Stomach (tissue), 9 donors: ENCODE data around the gene ABCA8. TPM values are rescaled to one million over a fixed set of nuclear protein-coding genes. Genes with fewer than 3 reads are reported as not detected.

Experiments
- DNase-seq, 2 donors: peaks; one replicate each; pipeline versions ENCODE4 v3.0.0 to v3.0.0-alpha.2; 2013 to 2019
- H3K27ac ChIP-seq, 5 donors: fragments of 200-600 bp in 4 of 5; sonication (generic) in 4 of 5; one replicate each; pipeline ENCODE4 v1.5.1; 2013 to 2019; ENCODE audit warnings: mild to moderate bottlenecking in 1 of 5, moderate library complexity in 1 of 5
- H3K27me3 ChIP-seq, 3 donors: fragments of 200-600 bp; sonication (generic); one replicate each; pipeline ENCODE4 v1.5.1; 2017 to 2019; ENCODE audit warnings: mixed run types in 1 of 3
- H3K36me3 ChIP-seq, 4 donors: fragments of 200-600 bp; sonication (generic); 1 replicate in 3 of 4; 2 replicates in 1 of 4; pipeline ENCODE4 v1.5.1; 2016 to 2019
- H3K4me1 ChIP-seq, 4 donors: fragments of 200-600 bp; sonication (generic); one replicate each; pipeline ENCODE4 v1.5.1; 2016 to 2019
- H3K4me3 ChIP-seq, 4 donors: fragments of 200-600 bp; sonication (generic) in 3 of 4; one replicate each; pipeline ENCODE4 v1.5.1; 2016 to 2019; ENCODE audit warnings: mild to moderate bottlenecking in 1 of 4
- H3K9me3 ChIP-seq, 4 donors: fragments of 200-600 bp; sonication (generic); one replicate each; pipeline ENCODE4 v1.5.1; 2016 to 2019
- CTCF ChIP-seq, 7 experiments: fragments of 450-650 bp in 4 of 7; fragments of 200-600 bp in 3 of 7; sonication (generic) in 3 of 7; IDR thresholded peaks; one replicate each; pipeline ENCODE4 v1.5.1; 2016 to 2019; ENCODE audit warnings: antibody characterized with exemption in 7 of 7, control low read depth in 2 of 7, mild to moderate bottlenecking in 1 of 7
- EP300 ChIP-seq: sonication (generic); formaldehyde crosslinking; IDR thresholded peaks from one replicate; pipeline ENCODE4 v1.6.1; 2017; ENCODE audit warnings: antibody characterized with exemption
- POLR2A ChIP-seq, 4 donors: fragments of 450-650 bp; IDR thresholded peaks; one replicate each; pipeline ENCODE4 v1.6.1; 2016; ENCODE audit warnings: antibody characterized with exemption in 4 of 4, control low read depth in 2 of 4, mild to moderate bottlenecking in 1 of 4, moderate library complexity in 1 of 4
- POLR2AphosphoS5 ChIP-seq, 3 donors: sonication (generic); formaldehyde crosslinking; IDR thresholded peaks; one replicate each; pipeline ENCODE4 v1.6.1; 2016; ENCODE audit warnings: antibody characterized with exemption in 3 of 3
- WGBS, 5 donors: extraction: QIAGEN DNeasy Blood & Tissue Kit in 3 of 5; methylation state at CpG; one replicate each; pipeline versions ENCODE4 v1.1.5 to v1.1.7; 2013 to 2018; 5-methylcytosine and 5-hydroxymethylcytosine counted together
- intact Hi-C: fragments of 100-400 bp; cut with DNase I; formaldehyde crosslinking; loops from one replicate; pipeline ENCODE4 v1.15.1; 2023; ENCODE audit warnings: low total_unique reads
- polyA plus RNA-seq, 3 donors: library from polyadenylated mRNA; stranded (reverse); fragments of 200-250 nt; gene quantifications; one replicate each; pipeline ENCODE4 v1.2.3, GENCODE V29; 2013
- total RNA-seq, 5 donors: library from RNA; depleted of rRNA; stranded (reverse); fragments of >200 nt; gene quantifications; one replicate each; pipeline versions ENCODE4 v1.1.0 to v1.2.3, GENCODE V29; 2014 to 2016
- donor health status: healthy with polysubstance abuse.
- donor health status: Bipolar disorder and iron deficiency.
- donor health status: healthy.

Gene ABCA8
- total and polyA plus RNA-seq, 8 donors, result 2.7 to 210 (median 25.4) TPM

GRCh38 chr17:68987966-68988365 lies 32.8 kb upstream of the ABCA8 start:
- no peaks in the 10 kb centered on the region for H3K9me3 ChIP-seq
- no peak overlapping the region for H3K4me3 ChIP-seq
- H3K36me3 ChIP-seq, result no peaks in the 10 kb centered on the region
- TF ChIP-seq POLR2AphosphoS5 (IDR thresholded peaks at IDR 0.05) (no peak), EP300 (no peak), POLR2A (IDR thresholded peaks at IDR 0.05) (no peak)
- H3K4me1 ChIP-seq, result no peaks in the 10 kb centered on the region
- WGBS, 5 donors, result 68 to 89% (median 81%) methylated on average over 4 of the region's 4 CpGs
- intact Hi-C loops, result no loop called here
- DNase-seq, result no peak
- H3K27me3 ChIP-seq, result no peaks in the 10 kb centered on the region
- no peak overlapping the region for H3K27ac ChIP-seq

GRCh38 chr17:68981288-68981687 lies 26.1 kb upstream of the ABCA8 start:
- intact Hi-C loops, result no loop called here
- peak; percentile 29 to 54 for DNase-seq
- Histone ChIP-seq H3K36me3 (no peaks in the 10 kb centered on the region), H3K4me1 (peaks cover 0 to 8% (median 0%) of the 10 kb centered on the region in 4 donors), H3K27me3 (no peaks in the 10 kb centered on the region), H3K4me3 (no peak overlapping the region), H3K9me3 (no peaks in the 10 kb centered on the region), H3K27ac (peak overlapping the region in 1 of 5 donors; percentile 6)
- no peak for TF ChIP-seq POLR2AphosphoS5 (IDR thresholded peaks at IDR 0.05)
- TF ChIP-seq EP300, result no peak
- TF ChIP-seq CTCF (IDR thresholded peaks at IDR 0.05), result no peak
- no peak for TF ChIP-seq POLR2A (IDR thresholded peaks at IDR 0.05)
- 14 to 33% (median 29%) methylated on average over 2 of the region's 2 CpGs for WGBS, 5 donors

GRCh38 chr17:68973098-68973846 lies 18.1 kb upstream of the ABCA8 start:
- no peak for DNase-seq
- Histone ChIP-seq H3K27me3 (no peaks in the 10 kb centered on the region), H3K9me3 (no peaks in the 10 kb centered on the region), H3K4me3 (no peak overlapping the region), H3K27ac (no peak overlapping the region), H3K36me3 (peaks cover 0 to 4% (median 0%) of the 10 kb centered on the region in 4 donors), H3K4me1 (no peaks in the 10 kb centered on the region)
- 40 to 64% (median 50%) methylated on average over 3 of the region's 3 CpGs for WGBS, 5 donors
- TF ChIP-seq EP300 (no peak), POLR2A (IDR thresholded peaks at IDR 0.05) (no peak), POLR2AphosphoS5 (IDR thresholded peaks at IDR 0.05) (no peak), CTCF (IDR thresholded peaks at IDR 0.05) (no peak)
- intact Hi-C loops, result loop anchor here (10.0 kb wide), 1 partner anchor 198 kb away; no protein-coding TSS in a partner anchor

GRCh38 chr17:68972119-68972704 lies 17.0 kb upstream of the ABCA8 start:
- H3K27ac ChIP-seq, result no peak overlapping the region
- WGBS, 5 donors, result 45 to 62% (median 60%) methylated on average over 4 of the region's 4 CpGs
- H3K9me3 ChIP-seq, result no peaks in the 10 kb centered on the region
- H3K4me1 ChIP-seq, result no peaks in the 10 kb centered on the region
- DNase-seq, result peak in 1 of 2 donors; percentile 53
- intact Hi-C loops, result loop anchor here (10.0 kb wide), 1 partner anchor 197 kb away; no protein-coding TSS in a partner anchor
- TF ChIP-seq EP300, result no peak
- no peak for TF ChIP-seq POLR2A (IDR thresholded peaks at IDR 0.05)
- peak in 2 of 7 experiments; percentile 43 to 47 for TF ChIP-seq CTCF (IDR thresholded peaks at IDR 0.05)
- TF ChIP-seq POLR2AphosphoS5 (IDR thresholded peaks at IDR 0.05), result no peak
- peaks cover 0 to 4% (median 0%) of the 10 kb centered on the region in 4 donors for H3K36me3 ChIP-seq
- no peak overlapping the region for H3K4me3 ChIP-seq
- H3K27me3 ChIP-seq, result no peaks in the 10 kb centered on the region
